ENCODE data around the gene INVS. TPM values are rescaled to one million over a fixed set of nuclear protein-coding genes. Genes with fewer than 3 reads are reported as not detected.
A peak's percentile ranks its signal among the peaks of the same experiment; 100 is the strongest.

Gene INVS
- total RNA-seq, 1 donor from 2014 or later = 34.0 TPM

DNA sequence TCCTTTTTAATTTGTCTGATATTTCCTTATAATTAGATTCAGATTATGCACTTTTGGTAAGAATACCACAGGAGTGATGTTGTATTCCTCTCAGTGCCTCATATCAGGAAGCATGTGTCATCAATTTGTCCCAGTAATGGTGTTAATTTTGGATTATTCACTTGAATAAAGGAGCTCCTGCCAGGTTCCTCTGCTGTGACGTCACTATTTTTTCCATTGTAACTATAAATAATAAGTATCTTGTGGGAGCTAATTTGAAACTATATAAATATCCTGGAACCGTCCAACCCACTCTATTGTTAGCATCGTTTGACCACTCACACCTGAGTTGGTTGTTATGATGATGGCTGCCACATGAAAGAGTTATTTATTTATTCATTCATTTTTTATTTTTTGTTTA is 107.9 kb downstream of the INVS start:
- TF ChIP-seq, protein P1, sequence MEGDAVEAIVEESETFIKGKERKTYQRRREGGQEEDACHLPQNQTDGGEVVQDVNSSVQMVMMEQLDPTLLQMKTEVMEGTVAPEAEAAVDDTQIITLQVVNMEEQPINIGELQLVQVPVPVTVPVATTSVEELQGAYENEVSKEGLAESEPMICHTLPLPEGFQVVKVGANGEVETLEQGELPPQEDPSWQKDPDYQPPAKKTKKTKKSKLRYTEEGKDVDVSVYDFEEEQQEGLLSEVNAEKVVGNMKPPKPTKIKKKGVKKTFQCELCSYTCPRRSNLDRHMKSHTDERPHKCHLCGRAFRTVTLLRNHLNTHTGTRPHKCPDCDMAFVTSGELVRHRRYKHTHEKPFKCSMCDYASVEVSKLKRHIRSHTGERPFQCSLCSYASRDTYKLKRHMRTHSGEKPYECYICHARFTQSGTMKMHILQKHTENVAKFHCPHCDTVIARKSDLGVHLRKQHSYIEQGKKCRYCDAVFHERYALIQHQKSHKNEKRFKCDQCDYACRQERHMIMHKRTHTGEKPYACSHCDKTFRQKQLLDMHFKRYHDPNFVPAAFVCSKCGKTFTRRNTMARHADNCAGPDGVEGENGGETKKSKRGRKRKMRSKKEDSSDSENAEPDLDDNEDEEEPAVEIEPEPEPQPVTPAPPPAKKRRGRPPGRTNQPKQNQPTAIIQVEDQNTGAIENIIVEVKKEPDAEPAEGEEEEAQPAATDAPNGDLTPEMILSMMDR (IDR thresholded peaks at IDR 0.05) = no peak
- DNase-seq = no peak
- ATAC-seq (ENCODE audit: low read depth) = no peak
- Mint-ChIP-seq H3K27ac (no peak overlapping the region), H3K36me3 (ENCODE audit: low read depth) (no peaks in the 10 kb centered on the region), H3K4me1 (peaks cover 9% of the 10 kb centered on the region), H3K9me3 (no peaks in the 10 kb centered on the region), H3K4me3 (no peak overlapping the region), H3K27me3 (no peaks in the 10 kb centered on the region)
- ChIA-PET CTCF (no interaction called here), POLR2A (no interaction called here)
- intact Hi-C loops (cut with micrococcal nuclease) = no loop called here

DNA sequence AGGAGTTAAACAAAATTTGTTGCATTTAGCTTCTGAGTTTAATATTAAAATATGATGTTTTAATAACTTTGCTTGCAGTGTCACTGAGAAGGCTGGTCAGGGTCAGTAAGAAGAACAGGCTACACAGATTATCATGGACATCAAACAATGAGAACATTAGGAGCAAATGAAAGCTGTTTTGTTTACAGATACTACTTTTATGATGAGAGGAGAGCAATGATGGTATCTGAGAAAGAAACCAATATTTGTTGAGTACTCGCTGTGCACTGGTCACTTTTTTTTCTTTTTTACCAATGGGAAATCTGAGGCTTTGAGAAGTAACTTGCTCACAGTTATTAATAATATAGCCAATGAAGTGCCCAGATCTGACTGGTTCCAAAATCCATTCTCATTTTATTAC is 109.6 kb downstream of the INVS start:
- no peaks in the 10 kb centered on the region for H3K36me3 Mint-ChIP-seq (ENCODE audit: low read depth)
- intact Hi-C loops (cut with micrococcal nuclease) = no loop called here
- CTCF ChIA-PET = interaction anchor here (1.4 to 2.1 kb wide), 2 partner anchors 8 to 12 kb away, joined by 4 to 5 read pairs; no protein-coding TSS in a partner anchor
- H3K9me3 Mint-ChIP-seq = no peaks in the 10 kb centered on the region
- POLR2A ChIA-PET = no interaction called here
- no peak for DNase-seq
- no peak overlapping the region for H3K27ac Mint-ChIP-seq
- H3K4me3 Mint-ChIP-seq = no peak overlapping the region
- H3K4me1 Mint-ChIP-seq = peaks cover 9% of the 10 kb centered on the region
- TF ChIP-seq, protein P1 (IDR thresholded peaks at IDR 0.05) = no peak
- no peak for ATAC-seq (ENCODE audit: low read depth)
- no peaks in the 10 kb centered on the region for H3K27me3 Mint-ChIP-seq

DNA sequence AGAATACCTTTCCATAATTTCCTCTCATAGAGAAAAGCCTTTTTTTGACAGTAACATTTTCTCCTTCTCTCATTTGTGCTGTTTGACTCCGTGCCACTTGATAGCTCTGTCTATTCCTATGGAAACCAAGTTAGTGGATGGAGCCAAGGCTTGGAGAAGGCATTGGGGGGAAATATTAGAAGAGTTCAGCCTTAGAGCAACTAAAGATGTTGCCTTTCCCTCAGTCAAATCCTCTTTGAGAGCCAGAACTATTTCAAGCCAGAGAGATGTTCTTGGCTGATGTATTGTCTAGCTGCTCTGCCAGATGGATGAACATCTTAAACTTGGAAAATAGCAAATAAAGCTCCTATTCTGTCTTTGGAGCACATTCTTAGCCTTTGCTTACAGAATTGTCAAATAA is 112.4 kb downstream of the INVS start:
- no peak for ATAC-seq (ENCODE audit: low read depth)
- TF ChIP-seq, protein P1 (IDR thresholded peaks at IDR 0.05) = no peak
- Mint-ChIP-seq H3K9me3 (no peaks in the 10 kb centered on the region), H3K4me1 (peaks cover 9% of the 10 kb centered on the region), H3K27ac (no peak overlapping the region), H3K36me3 (ENCODE audit: low read depth) (no peaks in the 10 kb centered on the region), H3K4me3 (no peak overlapping the region), H3K27me3 (no peaks in the 10 kb centered on the region)
- no peak for DNase-seq
- CTCF ChIA-PET = no interaction called here
- intact Hi-C loops (cut with micrococcal nuclease) = loop anchor here (2.0 to 5.0 kb wide), 2 partner anchors 389 to 1027 kb away; partner anchors contain the start of gene NR4A3
- POLR2A ChIA-PET = interaction anchor here (1.4 kb wide), 1 partner anchor 15 kb away, joined by 3 read pairs; no protein-coding TSS in a partner anchor

DNA sequence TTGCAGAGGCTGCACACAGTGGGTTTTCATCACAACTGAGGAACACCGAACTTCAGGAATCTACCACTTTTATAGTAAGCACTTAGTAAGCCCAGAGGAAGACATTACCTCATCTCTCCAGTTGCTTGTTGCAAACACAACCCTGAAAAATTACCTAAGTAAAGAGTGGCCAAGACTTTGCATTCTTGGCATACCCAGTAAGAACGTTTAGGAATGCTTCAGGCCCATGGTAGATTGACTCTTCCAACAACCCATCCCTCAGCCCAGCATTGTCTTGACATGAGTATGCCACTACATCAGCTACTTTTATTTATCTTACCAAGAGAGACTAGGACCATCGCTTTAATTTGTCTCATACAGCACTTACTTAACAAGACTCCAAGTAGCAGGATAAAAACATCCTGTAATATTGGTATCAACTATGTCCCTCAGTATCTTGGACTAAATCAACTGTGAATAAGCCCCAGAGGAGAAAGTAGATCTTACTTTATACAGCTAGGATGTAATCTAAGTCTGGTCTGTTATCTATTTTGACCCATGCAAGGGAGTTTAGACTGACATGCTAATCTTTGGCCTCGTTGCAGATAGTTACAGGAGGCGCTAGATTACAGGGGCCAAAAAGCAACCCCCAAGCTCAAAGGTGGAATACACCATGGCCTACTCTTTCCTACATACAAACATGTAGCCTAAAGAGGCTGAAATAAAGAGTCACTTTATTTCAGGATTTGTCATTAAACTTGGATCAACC is 114.9 kb downstream of the INVS start:
- H3K4me3 Mint-ChIP-seq = no peak overlapping the region
- DNase-seq (no peak), ATAC-seq (ENCODE audit: low read depth) (no peak)
- no peak overlapping the region for H3K27ac Mint-ChIP-seq
- TF ChIP-seq, protein P1 (IDR thresholded peaks at IDR 0.05) = no peak
- no peaks in the 10 kb centered on the region for H3K9me3 Mint-ChIP-seq
- H3K27me3 Mint-ChIP-seq = no peaks in the 10 kb centered on the region
- intact Hi-C loops (cut with micrococcal nuclease) = loop anchor here (5.0 kb wide), 1 partner anchor 392 kb away; the partner anchor contains the start of gene NR4A3
- ChIA-PET CTCF (interaction anchor here (1.0 to 4.4 kb wide), 7 partner anchors 9 to 1050 kb away, joined by 3 to 16 read pairs (median 6); partner anchors contain the start of gene NR4A3), POLR2A (no interaction called here)
- no peaks in the 10 kb centered on the region for H3K36me3 Mint-ChIP-seq (ENCODE audit: low read depth)
- peaks cover 6% of the 10 kb centered on the region for H3K4me1 Mint-ChIP-seq

DNA sequence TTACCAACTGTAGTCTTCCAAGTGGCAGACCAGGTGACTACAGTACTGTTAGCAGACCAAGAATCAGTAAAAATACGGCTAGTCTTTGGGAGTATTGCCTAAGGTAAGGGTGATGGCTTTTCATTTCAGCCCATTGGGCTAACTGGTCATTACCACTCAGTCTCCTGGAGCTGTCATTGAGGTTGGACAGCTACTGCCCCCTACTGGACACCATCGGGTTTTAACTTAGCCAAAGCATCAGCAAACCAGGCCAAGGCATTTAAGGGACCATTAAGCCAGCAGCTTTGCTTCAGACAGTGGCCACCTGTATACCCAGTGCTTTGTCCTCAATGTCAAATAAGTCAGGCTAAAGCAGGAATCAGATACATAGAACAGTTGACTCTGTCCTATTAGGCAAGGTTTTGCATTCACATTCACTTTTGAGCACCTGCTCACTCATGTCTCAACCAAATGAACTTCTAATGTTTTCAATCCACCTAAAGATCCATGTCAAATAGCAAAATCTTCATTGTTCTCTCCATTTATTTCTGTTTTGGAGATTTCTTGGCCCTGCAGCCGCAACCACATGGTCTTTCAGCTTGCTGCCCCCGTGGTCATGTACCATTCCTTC is 117.2 kb downstream of the INVS start:
- DNase-seq (peak; percentile 37), ATAC-seq (ENCODE audit: low read depth) (peak; percentile 87)
- H3K27me3 Mint-ChIP-seq = no peaks in the 10 kb centered on the region
- H3K36me3 Mint-ChIP-seq (ENCODE audit: low read depth) = no peaks in the 10 kb centered on the region
- ChIA-PET CTCF (interaction anchor here (0.6 to 4.4 kb wide), 13 partner anchors 8 to 1066 kb away, joined by 3 to 22 read pairs (median 3); no protein-coding TSS in a partner anchor), POLR2A (interaction anchor here (1.0 kb wide), 1 partner anchor 1032 kb away, joined by 3 read pairs; no protein-coding TSS in a partner anchor)
- H3K27ac Mint-ChIP-seq = no peak overlapping the region
- intact Hi-C loops (cut with micrococcal nuclease) = loop anchor here (1.0 to 2.0 kb wide), 4 partner anchors 188 to 1054 kb away; no protein-coding TSS in a partner anchor
- no peak overlapping the region for H3K4me3 Mint-ChIP-seq
- no peaks in the 10 kb centered on the region for H3K4me1 Mint-ChIP-seq
- TF ChIP-seq, protein P1 (IDR thresholded peaks at IDR 0.05) = no peak
- H3K9me3 Mint-ChIP-seq = no peaks in the 10 kb centered on the region
